ENCODE measurements around the gene ALK.

GRCh38 chr2:29367986-29368658 lies 553.3 kb downstream of the ALK start:
- TF ChIP-seq JUNB (IDR thresholded peaks at IDR 0.05; ENCODE audit: unreplicated experiment): no peak
- TF ChIP-seq CTCF (conservative IDR thresholded peaks at IDR 0.05; ENCODE audit: low read depth in 2 of 2): no peak
- no peak for TF ChIP-seq EZH2 (IDR thresholded peaks at IDR 0.05; ENCODE audit: low read depth, unreplicated experiment)
- TF ChIP-seq REST (IDR thresholded peaks at IDR 0.05; ENCODE audit: unreplicated experiment): no peak
- TF ChIP-seq POLR2AphosphoS5 (IDR thresholded peaks at IDR 0.05; ENCODE audit: low read depth): no peak
- TF ChIP-seq EZH2phosphoT487 (IDR thresholded peaks at IDR 0.05; ENCODE audit: unreplicated experiment): no peak
- no peak for TF ChIP-seq CREB1 (CRISPR knock-in tag; IDR thresholded peaks at IDR 0.05; ENCODE audit: low read depth)
- TF ChIP-seq ZNF114 (CRISPR knock-in tag; IDR thresholded peaks at IDR 0.05): no peak
- no peak for TF ChIP-seq ZNF331 (CRISPR knock-in tag; IDR thresholded peaks at IDR 0.05; ENCODE audit: low read depth)
- no peak for TF ChIP-seq ETS1 (IDR thresholded peaks at IDR 0.05)
- no peak for TF ChIP-seq NANOG (IDR thresholded peaks at IDR 0.05; ENCODE audit: borderline replicate concordance)
